HL-60/S4 (cell line): ENCODE results near the gene SLC7A4.

Experiments
- in situ Hi-C: fragments of 300-500 bp; cut with MboI; formaldehyde crosslinking; loops from 2 replicates; pipeline ENCODE4 v1.14.3; 2022; ENCODE audit warnings: low sequenced_read_pairs

SLC7A4 gene

GRCh38 chr22:20989323-20990138, 42.8 kb downstream of the SLC7A4 start:
- in situ Hi-C loops = no loop called here

DNA sequence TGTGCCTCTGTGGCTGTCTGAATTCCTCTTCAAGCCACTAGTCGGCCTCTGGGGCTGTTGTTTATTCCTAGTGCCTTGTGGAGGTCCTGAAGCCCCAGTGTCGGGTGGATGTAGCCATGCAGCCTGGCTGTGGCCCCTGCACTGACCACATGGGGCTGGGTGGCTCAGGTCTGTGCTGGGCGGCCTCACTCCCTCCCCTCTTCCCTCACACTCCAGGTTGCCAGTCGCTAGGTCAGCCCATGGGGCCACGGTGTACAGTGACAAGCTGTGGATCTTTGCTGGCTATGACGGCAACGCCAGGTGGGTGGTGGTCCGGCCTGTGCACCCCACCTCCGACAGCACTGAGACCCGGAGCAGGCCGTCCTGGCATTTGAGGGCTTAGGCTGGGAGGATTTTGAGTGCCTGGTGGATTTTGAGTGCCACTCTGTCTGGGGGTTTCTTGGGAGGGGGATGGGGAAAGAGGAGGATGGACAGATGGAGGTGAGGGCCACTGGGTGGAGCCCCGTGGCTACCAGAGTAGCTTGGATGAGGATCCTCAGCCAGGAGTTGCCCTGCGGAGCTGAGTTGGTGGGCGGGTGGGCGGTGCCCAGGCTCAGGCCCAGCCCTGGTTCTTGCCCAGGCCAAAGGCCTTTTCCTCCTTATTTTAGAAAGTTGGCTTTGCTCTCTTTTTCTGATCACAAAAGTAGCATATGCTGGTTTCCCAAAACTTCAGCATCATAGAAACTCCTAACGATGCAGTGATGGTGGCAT, 43.6 kb downstream of the SLC7A4 start:
- in situ Hi-C loops = no loop called here

GRCh38 chr22:20987375-20987774, 45.0 kb downstream of the SLC7A4 start:
- in situ Hi-C loops = no loop called here

- in situ Hi-C loops = no loop called here
These were observed 46.0 kb downstream of the SLC7A4 start for GRCh38 chr22:20986365-20986764.

DNA sequence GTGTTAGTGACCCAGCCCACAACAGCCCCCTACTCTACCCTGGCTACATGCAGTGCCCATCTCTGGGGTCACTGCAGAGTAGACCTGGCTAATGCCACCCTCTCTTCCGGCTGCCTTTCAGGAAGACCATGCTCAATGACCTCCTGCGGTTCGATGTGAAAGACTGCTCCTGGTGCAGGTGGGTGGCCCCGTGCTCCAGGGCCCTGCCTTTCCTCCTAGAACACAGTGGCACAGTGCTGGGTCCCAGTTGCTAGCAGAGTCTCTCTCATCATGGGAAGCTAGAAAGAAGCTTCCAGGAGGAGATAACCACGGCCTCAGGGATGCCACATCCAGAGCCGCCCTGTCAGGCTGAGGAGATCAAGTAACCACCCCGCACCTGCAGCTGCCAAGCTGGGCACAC, 46.6 kb downstream of the SLC7A4 start:
- in situ Hi-C loops = no loop called here

- in situ Hi-C loops = no loop called here
These were observed 49.1 kb downstream of the SLC7A4 start for GRCh38 chr22:20983081-20983771.

GRCh38 chr22:20982563-20982882, 49.8 kb downstream of the SLC7A4 start:
- in situ Hi-C loops = no loop called here

DNA sequence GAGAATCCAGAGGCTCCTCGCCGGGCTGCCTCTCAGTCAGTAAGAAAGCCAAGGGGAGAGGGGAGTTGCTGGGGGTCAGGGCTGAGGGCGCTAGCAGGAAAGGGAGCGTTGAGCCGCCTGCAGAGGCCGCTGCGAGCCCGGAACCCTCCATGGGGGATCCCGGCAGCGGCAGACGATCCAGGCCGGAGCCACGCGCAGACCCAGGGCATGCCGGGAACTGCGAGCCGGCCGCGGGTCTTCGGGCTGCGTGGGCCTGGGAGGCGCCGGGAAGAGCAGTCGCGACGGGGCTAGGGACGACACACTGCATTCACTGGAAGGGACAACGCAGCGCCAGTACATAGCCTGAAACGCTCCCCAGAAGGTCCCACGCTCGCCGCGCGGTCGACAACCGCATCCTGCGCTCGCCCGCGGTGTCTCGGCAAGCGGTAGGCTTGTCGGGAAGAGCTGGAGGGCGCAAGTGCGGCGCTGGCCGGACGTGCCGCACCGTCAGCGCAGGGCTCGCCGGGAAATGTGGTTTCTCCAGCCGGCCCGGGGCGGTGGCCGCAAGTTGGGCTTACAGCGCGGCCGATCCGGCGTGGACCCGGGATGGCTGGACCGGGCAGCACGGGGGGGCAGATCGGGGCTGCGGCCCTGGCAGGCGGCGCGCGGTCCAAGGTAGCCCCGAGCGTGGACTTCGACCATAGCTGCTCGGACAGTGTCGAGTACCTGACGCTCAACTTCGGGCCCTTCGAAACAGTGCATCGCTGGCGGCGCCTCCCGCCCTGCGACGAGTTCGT, 50.4 kb downstream of the SLC7A4 start, which contains the start of gene LZTR1:
Gene LZTR1 (plus strand): TSS at position 511 of the 776 bp plus-strand sequence. CDS start 75 bp downstream, at position 586.
- in situ Hi-C loops = no loop called here

DNA sequence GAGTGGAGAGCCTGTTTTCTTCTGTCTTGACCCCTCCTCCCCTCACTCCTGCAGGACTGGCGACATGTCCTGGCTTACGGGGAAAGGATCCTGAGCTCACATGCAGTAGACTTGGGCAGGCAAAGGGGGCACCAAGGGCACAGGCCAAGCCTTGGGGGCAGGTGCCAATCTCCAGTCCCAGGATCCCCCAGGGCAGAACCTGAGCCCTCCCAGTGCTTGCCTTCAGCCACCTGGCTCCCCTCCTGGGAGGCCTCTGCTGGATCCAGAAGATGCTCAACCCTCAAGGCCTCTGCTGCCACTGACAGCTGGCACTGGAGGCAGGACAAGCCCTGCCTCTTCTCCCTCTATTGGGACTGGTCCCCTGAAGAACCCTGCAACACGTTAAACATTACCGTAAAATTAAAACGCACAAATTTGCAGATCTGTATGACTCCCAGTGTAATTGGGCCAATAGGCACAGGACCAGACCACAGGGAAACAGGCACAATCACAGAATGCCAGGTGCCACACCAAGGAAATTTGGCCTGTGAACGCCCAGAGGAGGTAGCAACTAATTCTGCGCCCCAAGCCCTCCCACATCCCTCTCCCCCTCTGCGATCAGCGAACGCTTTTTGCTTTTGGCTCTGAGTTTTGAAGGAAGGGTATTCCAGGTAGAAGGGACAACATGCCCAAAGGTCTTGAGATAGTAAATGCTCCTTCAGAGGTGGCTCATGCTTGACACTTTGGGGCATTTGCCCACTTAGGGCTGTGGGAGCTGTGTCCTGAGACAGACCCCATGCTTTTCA, 51.2 kb downstream of the SLC7A4 start:
- in situ Hi-C loops = no loop called here

GRCh38 chr22:20980523-20980922, 51.8 kb downstream of the SLC7A4 start:
- in situ Hi-C loops = no loop called here

DNA sequence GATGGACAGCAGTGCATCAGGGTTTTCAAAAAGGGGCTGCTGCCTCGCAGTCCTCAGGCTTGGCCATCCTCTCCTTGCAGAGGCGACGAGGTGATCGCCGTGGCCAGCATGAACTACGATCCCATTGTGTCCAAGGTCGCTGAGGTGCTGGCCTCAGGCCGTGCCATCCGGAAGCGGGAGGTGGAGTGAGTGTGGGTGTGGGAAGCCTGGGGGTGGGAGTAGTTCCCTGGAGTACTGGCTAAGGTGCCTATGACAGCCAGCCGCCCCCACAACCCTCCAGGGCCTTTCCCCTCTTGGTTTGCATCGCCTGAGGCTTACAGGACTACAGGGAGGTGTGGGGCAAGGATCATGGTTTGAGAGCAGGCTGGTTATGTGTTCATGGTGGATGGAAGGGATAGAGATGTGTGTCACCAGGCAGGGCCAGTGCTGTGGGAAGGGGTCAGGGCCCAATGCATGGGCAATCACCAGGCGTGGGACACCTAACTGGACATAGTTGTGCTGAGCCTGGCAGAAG, 52.4 kb downstream of the SLC7A4 start:
- in situ Hi-C loops = no loop called here

- in situ Hi-C loops = no loop called here
These were observed 53.0 kb downstream of the SLC7A4 start for GRCh38 chr22:20979243-20979809.
